Occipital lobe (tissue), 2 donors: ENCODE results near the gene RLBP1. TPM values are rescaled to one million over a fixed set of nuclear protein-coding genes. Genes with fewer than 3 reads are reported as not detected.

Experiments
- DNase-seq: peaks from one replicate; lab custom pipeline; 2025; lab: John Stamatoyannopoulos, UW
- total RNA-seq: library from RNA; depleted of rRNA; stranded (reverse); fragments of >200 nt; gene quantifications from one replicate; pipeline ENCODE4 v1.2.3, GENCODE V29; 2014

Gene RLBP1
- total RNA-seq, 1 donor from 2014 or later = 2.3 TPM

DNA sequence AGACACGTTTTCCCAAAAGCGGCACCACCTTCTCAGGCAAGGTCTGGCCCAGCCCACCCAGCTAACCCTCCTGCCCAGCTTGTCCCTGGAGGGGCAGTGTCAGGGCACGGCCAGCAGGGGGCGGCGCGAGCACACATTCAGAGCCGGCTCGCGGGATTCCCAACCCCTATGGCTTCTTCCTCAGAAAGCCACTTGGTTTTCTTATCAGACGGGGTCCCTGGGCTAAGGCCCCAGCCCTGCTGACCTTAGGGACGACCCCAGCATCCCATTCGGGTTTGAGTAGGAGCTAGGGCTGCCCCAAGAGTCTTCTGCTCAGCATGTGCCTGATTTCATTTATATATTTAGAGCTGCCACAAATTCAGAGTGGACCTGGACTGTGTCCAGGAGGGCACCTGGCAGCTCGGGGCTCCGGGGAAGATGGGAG is 14.5 kb downstream of the RLBP1 start:
- DNase-seq = peak; percentile 57

DNA sequence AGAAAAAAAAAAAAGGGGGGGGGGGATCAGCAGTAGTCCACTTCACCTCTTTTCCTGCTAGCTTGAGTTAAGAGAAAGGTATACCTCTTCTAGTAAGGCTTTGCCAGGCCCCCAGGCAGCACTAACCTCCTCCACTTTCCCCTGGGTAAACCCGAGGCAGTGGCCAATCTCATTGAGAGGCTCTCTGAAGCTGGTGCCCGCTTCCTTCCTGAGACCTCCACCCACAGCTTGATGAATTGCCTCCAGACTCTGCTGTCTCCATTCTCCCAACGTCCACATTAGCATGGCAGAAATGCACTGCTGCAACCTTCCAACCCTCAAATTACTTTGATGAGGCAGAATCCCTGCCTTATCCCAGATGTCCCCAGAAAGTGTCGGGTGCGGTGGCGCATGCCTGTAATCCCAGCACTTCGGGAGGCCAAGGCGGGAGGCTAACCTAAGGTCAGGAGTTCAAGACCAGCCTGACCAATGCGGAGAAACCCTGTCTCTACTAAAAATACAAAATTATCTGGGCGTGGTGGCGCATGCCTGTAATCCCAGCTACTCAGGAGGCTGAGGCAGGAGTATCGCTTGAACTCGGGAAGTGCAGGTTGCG is 15.3 kb downstream of the RLBP1 start:
- DNase-seq = no peak

DNA sequence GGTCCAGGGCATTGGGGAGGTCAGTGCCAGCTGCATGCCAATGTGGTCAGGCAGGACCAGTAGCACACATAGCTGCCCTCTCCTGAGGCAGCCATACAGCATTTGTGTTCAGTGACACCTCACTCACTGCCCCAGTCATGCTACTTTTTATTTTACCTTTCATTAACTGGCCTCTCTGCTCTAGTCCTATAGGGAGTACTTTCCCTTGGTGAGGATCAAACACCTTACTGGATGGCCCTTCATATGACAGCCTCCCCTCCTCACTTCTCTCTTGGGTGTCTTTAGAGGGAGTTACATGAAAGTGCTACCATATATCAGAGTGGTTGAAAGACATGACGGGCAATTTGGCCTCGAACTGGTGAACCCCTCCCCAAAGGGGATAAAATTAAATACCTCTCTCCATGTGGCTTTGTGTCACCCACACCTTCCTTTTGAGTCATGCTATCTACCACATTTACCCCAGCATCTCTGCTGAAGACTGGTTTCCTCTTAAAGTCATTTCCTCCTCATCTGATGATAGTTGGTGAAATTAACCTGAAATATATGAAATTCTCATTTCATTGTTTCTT is 17.6 kb downstream of the RLBP1 start:
- DNase-seq = no peak

DNA sequence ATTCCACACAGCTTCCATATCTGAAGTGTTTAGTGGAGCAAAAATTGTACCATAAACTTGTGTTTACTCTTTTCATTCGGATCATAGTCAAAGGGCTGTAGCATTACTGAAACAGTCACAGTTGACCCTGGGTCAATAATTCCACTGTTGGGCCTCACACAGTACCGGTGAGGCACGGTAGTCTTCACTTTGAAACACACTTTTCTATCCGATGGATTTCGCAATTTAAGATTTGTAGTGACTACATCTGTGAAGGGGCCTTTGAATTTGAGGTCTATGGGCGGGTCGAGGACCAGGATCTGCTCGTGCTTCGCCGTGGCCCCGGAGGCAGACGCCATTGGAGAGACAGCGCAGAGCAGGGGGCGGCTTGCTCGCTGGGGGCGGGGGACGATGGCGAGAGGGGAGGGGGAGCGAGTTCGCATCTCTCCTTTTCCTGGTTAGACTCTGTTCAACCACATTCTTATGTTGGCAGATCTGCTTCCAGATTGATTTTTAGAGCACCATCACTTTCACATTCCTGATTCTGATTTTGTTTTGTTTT is 19.8 kb downstream of the RLBP1 start:
- DNase-seq = no peak

DNA sequence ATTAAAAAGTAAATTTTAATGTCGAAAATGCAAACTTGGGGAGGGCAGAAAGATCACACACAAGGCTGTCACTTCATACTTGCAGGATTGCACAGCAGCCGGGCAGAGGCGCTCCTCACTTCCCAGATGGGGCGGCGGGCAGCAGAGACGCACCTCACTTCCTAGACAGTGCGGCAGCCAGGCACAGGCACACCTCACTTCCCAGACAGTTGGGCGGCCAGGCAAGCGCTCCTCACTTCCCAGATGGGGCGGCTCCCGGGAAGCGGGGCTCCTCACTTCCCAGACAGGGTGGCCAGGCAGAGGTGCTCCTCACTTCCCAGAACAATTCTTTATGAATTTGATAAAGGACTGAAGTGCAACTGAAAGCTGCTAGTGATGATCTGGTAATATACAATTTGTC is 21.2 kb downstream of the RLBP1 start:
- DNase-seq = no peak

DNA sequence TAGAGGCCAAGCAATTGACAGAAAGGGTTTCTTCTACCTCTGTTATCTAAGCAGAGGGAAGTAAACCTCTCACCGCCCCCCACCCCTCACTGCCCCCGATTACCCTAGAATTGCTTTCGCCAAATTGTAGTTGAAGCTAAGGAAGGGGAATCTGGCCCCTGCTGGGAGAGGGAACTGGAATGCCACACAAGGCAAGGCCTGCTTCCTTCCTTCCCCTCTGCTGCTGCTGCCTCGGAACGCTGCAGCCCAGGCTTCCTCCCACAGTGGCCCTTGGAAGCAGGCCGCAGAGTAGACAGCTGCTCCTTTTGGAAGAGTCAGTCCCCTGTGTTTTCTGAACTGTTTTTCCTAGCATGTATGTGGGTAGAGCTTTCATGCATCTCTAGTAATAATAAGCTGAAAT is 21.6 kb downstream of the RLBP1 start:
- DNase-seq = no peak

DNA sequence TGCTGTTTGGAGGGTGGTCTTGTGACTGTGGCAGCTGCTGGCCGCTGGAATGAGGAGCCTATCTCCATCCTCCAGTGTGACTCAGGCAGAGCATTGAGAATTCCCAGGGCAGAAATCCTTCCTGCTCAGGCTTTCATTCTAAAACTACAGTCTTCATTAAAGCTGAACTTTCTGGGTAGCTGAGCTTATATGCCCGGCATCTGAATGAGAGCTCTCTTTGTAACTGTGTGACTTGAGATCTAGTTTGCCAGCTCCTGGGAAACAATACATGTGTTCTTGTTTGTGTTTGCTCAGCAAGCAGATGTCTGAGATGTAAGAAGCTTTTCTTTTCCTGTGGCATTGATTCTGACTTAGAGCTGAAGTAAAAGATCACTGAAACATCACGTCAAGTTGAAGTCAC is 22.4 kb downstream of the RLBP1 start:
- no peak for DNase-seq

DNA sequence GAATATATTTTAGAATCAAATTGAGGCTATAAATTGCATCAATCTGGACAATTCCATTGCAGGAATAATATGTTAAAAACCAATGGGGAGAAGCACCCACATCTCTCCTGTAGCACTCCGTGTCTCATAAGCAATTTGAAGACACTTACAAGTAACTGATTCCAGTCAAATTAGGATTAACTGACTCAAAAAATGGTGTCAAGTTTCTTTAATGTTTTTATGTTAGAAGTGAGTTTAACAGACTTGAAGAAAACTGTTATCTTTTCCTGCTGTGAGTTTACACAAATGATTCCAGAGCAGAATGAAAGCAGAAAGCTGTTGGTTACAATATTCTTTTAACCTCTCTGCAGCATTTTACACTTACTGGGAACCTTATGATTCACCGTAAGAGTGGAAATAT is 23.2 kb downstream of the RLBP1 start:
- DNase-seq = no peak

DNA sequence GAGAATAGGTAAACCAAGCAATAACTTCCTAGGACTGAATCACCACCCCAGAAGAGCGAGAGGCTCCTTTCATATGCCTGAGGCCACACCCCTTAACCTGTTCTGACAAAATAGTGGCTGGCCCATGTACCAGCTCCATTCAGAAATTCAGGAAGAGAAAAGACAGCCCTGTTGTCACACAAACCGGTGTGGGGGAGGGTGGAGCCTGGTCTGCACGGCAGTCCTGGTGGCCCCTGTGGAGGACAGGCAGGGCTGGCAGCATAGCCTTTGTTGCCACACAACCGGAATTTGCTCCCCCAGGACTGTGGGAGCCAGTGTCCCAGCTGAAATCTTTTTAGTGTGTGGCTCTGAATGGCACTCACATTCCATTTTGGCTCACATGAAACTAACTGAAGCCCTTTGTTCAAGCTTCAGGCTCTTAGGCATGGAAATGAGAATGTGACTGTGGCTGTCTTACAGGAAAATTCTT is 23.8 kb downstream of the RLBP1 start:
- DNase-seq = peak; percentile 69

DNA sequence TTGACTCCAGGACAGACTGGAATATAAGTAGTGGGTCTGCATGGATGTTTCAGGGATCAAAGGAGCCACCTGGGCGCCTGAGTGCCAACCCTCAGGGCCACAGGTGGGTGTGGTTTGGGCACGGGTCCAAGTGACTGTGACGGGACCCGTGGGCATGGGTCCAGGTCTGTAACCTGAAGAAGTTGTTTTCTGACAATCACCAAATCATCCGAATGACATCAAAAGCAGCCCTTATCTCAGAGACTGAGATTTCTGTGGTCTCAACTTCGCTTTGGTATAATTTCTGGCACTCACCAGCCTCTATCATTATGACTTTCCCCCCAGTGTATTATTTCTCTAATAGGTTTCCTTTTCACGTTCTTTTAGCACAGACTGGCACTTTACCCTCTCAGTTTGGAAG is 24.4 kb downstream of the RLBP1 start:
- DNase-seq = no peak

DNA sequence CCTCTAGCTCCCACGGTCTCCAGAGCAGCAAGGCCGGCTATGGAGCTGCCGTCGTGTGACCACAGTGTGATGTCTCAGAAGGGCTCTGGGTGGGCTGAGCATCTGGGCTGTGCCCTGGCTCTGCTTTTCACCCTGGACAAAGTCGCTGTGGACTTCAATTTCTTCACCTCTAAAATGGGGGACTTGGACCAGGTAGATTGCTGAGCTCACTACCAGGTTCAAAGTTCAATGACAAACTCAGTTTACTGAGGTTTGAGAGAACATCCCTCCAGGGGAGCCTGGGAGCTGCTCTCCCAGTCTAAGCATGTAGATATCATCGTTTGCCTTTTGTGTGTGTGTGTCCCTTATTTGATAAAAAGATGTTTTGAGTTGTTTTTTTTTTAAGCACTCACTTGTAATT is 25.1 kb downstream of the RLBP1 start:
- DNase-seq = no peak

DNA sequence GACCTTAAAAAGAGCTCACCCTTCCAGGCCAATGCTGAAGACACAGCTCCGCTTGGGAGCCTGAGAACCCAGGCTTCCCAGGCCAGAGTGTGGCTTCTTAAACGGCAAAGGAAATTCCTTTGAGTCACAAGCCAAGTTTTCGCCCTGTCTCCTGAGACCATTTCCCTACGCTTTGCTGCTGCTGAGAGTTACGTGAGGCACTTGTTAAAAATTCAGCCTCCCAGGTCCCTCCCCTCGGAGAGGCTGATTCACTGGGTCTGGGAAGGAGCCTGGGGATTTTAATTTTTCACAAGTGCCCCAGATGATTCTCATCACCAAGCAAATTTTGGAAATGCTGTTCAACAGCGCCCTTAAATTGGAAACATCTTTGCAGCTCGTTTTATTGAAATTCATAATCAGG is 25.5 kb downstream of the RLBP1 start:
- DNase-seq = no peak

DNA sequence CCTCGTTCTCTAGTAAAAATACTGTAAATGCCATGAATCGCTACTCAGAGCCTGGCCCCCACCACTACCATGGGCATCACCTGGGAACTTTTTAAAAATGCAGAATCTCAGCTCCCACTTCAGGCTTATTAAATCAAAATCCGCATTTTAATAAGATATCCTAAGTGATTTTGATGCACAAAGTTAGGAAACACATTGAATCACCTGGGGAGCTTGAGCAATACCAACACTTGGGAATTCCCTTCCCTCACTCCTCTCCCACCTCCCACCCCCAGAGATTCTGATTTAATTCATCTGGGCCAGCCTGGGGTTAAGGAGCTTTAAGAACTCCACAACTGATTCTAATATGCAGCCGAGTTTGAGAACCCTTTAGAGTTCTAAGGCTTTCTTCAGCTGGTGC is 26.8 kb downstream of the RLBP1 start:
- DNase-seq = no peak

DNA sequence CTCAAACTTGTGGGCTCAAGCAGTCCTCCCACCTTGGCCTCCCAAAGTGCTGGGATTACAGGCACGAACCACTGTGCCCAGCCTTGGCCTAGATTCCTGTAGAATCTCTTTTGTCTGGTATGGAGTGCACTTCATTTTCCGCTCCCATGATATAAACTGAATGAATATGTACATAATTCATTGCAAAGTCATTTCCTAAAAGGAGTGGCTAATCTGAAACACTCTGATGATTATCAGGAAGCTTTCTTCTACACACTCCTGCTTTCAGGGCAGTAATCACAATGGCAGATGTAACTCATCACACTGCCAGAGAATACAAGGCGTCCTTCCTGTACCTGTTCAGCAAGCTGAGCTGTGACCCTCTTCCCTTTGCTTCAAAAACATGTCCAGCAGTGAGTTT is 28.6 kb downstream of the RLBP1 start:
- DNase-seq = no peak

DNA sequence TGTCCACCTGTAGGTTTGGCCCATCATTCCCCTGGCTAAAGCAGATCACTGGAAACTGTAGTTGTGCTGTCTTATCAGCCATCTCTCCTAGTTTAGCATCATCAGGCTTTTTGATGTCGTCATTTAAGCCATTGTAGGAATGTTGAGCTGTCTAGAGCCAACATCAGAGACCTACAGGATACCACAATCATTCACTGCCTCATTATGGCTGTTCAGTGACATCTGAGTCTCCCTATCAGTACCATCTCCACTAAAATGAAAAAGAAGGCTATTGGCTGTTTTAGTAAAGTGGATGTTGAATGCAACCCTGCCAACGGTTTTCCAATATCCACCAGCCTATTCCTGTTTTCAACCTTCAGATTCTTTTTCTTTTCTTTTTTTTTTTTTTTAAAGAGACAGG is 29.2 kb downstream of the RLBP1 start:
- no peak for DNase-seq

DNA sequence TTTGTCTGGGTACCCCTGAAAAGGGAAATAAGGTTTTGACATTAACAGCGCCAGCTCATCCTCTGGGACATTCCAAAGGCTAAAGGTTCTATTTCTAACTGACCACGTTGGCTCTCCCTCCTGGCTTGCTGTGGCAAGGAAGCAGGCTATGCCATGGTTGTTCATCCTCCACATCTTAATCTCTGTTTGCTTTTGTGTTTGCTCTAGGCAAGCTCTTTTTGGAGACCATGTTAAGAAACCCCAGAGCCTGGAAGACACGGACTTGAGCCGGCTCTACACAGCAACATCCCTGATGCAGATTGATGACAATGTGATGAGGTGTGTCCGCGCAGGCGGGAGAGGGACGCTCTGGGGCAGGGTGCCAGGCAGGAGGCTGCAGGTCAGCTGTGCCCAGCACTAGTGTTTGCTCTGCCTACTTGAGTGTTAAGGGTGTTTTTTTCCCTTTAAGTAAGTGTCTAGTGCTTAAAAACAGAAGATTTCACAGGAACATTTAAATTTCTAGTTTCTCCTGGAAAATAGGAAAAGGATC is 33.3 kb downstream of the RLBP1 start:
- no peak for DNase-seq

DNA sequence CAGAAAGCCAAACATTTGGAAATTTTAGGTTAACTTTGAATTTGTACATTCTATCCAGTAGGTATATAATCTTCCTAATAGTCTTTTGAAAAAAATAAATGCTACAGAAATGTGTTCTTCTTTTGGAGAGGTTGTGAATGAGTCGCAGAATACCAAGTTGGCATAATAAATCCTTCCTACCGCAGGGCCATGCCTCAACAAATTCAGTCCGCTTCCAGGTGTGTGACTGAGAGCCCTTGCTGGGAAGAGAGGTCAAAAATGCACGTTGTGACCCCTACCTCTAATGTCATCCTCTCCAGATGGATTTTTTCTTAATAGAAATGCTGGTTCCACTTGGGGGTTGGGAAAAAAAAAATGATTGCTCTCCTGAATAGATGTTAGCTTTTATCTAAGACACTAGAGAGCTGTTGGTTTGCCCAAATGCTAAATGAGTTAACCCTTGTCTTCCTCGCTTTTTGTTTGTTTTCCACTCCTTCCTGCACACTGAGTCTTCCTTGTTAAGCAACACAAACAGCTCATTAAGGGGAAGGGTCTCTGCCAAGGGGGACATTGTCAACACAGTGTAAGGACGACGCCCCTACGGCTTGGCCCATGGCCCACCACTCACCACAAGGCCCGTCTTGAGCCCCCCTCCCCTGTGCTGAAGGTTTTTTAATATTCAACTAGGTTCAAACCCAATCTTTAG is 33.9 kb downstream of the RLBP1 start:
- DNase-seq = no peak

DNA sequence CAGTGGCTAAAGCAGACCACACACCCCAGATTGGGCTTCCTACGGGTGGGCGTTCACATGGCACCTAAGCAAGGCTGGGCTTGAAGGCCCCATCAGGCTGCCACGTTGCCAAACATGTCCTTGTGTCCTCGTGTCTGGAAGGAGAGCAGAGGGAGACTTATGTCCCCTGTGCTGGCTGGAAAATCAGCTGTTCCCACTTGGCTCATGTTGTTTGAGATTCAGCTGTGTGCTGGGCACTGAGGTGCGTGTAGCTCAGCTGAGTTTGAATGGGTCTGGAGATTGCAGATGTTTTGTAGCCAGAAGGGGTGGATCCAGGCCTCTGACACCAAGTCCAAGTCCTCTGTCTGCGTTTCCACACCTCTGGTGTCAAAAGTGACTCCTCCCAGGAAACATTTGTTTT is 34.6 kb downstream of the RLBP1 start:
- DNase-seq = no peak

DNA sequence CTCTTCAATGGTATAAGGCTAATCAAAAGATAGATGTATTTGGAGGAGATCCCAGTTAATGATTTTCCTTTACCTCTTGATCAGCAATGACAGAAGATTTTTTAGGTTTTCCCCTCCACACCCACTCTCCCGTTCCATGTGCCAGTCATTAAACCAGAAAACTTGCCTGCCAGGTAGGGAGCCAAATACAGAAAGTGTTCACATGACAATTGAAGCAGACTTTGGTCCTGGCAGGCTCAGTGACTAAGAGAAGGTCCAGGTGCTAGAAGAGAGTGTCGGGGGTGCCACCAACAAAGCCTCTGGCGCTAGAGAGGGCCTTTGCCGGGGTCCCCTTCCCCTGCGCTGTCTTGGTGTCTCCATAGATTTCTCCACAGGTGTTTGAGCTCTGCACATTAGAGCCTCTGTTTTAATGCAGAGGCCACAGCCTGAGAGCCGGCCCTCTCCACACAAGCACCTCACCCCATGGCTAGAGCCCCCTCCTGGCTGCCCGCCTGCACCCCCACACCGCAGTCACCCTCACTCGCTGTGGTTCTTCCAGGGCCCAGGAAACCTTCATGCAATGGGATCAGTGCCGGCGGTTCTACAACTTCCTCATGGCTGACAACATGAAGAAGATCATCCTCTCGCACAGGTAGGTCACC is 36.4 kb downstream of the RLBP1 start:
- no peak for DNase-seq

DNA sequence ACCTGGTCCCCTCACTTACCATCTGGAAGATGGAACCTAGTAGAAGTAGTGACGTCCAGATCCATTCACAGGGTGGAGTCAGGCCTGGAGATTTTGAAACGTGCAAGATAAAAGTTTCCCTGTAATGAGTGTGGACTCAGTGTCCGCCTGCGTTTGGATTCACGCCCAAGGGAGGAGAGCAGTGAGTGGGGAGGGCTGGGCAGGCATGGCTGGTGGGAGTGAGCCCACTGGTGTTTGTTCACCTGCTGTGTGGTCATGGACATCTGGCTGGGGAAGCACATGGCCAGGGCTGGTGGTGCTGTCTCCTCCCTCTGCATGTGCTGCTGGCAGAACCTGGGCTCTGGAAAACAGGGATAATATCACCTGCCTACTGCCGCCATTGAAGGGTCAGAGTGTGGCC is 37.0 kb downstream of the RLBP1 start:
- DNase-seq = no peak

DNA sequence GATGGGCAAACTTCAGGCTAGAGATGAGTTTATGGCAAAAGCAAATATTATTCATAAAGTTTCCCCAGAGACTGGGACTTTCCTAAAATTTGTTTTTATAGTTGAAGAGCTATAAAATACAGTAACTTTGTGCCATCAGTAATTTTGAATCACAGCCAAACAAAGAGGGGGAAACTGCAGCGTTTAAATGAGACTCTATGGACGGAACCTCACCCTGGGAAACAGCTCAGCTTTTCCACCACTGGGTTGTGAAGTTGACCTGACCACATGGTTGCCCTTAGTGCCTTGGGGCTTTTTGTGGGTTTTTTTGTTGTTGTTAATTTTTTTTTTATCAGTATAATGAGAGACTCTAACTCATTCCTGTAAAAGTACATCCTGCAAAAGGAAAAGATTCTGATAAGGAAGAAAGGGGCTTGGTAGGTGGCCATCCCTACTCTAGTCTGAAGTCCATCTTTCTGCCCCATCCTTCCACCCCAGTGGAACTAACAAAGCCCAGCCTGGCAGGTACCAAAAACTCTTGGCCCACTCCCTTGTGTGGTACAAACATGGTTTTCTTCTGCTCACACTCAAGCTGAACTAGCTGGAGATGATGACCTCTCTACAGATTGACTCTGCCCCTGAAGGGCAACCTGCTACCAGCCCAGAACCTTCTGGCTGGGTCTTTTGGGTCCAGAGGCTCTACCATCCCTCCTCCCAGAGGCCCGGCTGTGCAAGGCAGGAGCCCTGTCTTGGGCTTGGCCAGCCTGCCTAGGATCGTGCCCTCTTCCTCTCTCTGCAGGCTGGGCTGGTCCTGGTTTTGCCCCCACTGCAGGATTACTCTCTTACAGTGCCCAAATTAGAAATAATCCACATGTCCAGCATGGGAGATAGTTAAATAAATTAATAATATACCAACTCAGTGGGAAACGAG is 41.2 kb downstream of the RLBP1 start:
- no peak for DNase-seq
